B cell (primary cell): ENCODE data around the gene CALHM1. TPM values are rescaled to one million over a fixed set of nuclear protein-coding genes. Genes with fewer than 3 reads are reported as not detected.

ENCODE experiments used
- ATAC-seq: fragments of 200-7000 bp; cut with Tn5 transposase; one replicate; pipeline ENCODE4 v1.10.0; 2021; ENCODE audit warnings: low read depth, mild to moderate bottlenecking, moderate number of reproducible peaks, moderate library complexity
- CTCF ChIA-PET: fragments of 350-600 bp; sonication (Branson Sonifier 250); formaldehyde crosslinking; loops from one replicate; lab custom pipeline; 2021; ENCODE audit warnings: antibody characterized with exemption, inconsistent platforms; lab: Charles Lee
- POLR2A ChIA-PET: fragments of 350-600 bp; sonication (Branson Sonifier 250); formaldehyde crosslinking; loops from one replicate; lab custom pipeline; 2021; ENCODE audit warnings: antibody characterized with exemption; lab: Charles Lee
- DNase-seq: peaks from one replicate; pipeline ENCODE4 v3.0.0; 2013
- H2AFZ ChIP-seq: 2 replicates; pipeline ENCODE4 v1.6.1; 2012; ENCODE audit warnings: mild to moderate bottlenecking, low read depth, low read length; ENCODE audit not compliant: insufficient read depth, poor library complexity, severe bottlenecking
- H3K27ac ChIP-seq, 2 donors: 1 replicate in 1 of 2; 2 replicates in 1 of 2; pipeline ENCODE4 v1.5.1; 2012 to 2013; ENCODE audit warnings: low read length in 2 of 2, mild to moderate bottlenecking in 2 of 2, moderate library complexity in 1 of 2
- H3K27me3 ChIP-seq, 4 experiments: fragments of 200-600 bp in 1 of 4; sonication (generic) in 1 of 4; replicated peaks in 1 of 4; 1 replicate in 2 of 4; 2 replicates in 2 of 4; pipeline versions ENCODE4 v1.6.1 to v1.7.0; 2013 to 2016; ENCODE audit warnings: low read length in 3 of 4, mild to moderate bottlenecking in 2 of 4, mixed read lengths in 1 of 4, moderate library complexity in 1 of 4; ENCODE audit not compliant: insufficient read depth in 4 of 4, control insufficient read depth in 3 of 4; ENCODE audit errors: control extremely low read depth in 1 of 4
- H3K36me3 ChIP-seq, 2 experiments: replicated peaks in 1 of 2; 1 replicate in 1 of 2; 2 replicates in 1 of 2; pipeline versions ENCODE4 v1.6.1 to v1.7.1; 2013; ENCODE audit warnings: low read length in 1 of 2; ENCODE audit not compliant: insufficient read depth in 2 of 2, control insufficient read depth in 1 of 2; ENCODE audit errors: control extremely low read depth in 1 of 2, extremely low read depth in 1 of 2
- H3K4me1 ChIP-seq, 2 donors: fragments of 200-600 bp in 1 of 2; sonication (generic) in 1 of 2; 1 replicate in 1 of 2; 2 replicates in 1 of 2; pipeline versions ENCODE4 v1.5.1 to v1.6.1; 2013 to 2017; ENCODE audit warnings: low read length in 2 of 2; ENCODE audit not compliant: control insufficient read depth in 2 of 2, insufficient read depth in 2 of 2
- H3K4me2 ChIP-seq: replicated peaks from 2 replicates; pipeline ENCODE3; 2012; ENCODE audit warnings: mild to moderate bottlenecking, low read depth, low read length; ENCODE audit not compliant: poor library complexity, severe bottlenecking
- H3K4me3 ChIP-seq, 5 experiments: fragments of 200-600 bp in 1 of 5; sonication (generic) in 1 of 5; 1 replicate in 3 of 5; 2 replicates in 2 of 5; pipeline versions ENCODE4 v1.5.1 to v1.7.0; 2011 to 2016; ENCODE audit warnings: low read length in 4 of 5, mild to moderate bottlenecking in 4 of 5, low read depth in 2 of 5, control low read depth in 1 of 5, moderate library complexity in 1 of 5; ENCODE audit not compliant: insufficient read depth in 1 of 5; ENCODE audit errors: control extremely low read depth in 1 of 5, extremely low read depth in 1 of 5
- H3K79me2 ChIP-seq: fragments of 200-600 bp; sonication (generic); one replicate; pipeline ENCODE4 v1.6.0; 2016; ENCODE audit warnings: low read length; ENCODE audit not compliant: control insufficient read depth, insufficient read depth
- H3K9ac ChIP-seq: fragments of 200-600 bp; sonication (generic); 2 replicates; pipeline ENCODE4 v1.6.1; 2017; ENCODE audit warnings: mild to moderate bottlenecking, low read length, moderate library complexity
- H3K9me3 ChIP-seq, 3 donors: one replicate each; pipeline versions ENCODE4 v1.6.1 to v1.7.1; 2013; ENCODE audit warnings: low read length in 2 of 3; ENCODE audit not compliant: control insufficient read depth in 2 of 3, insufficient read depth in 1 of 3; ENCODE audit errors: control extremely low read depth in 1 of 3
- H4K20me1 ChIP-seq: 2 replicates; pipeline ENCODE4 v1.6.0; 2012; ENCODE audit warnings: mild to moderate bottlenecking, low read length; ENCODE audit not compliant: insufficient read depth, control insufficient read depth, poor library complexity, severe bottlenecking
- H3K27ac Mint-ChIP-seq: one replicate; pipeline ENCODE4 v1.8.0; 2021; ENCODE audit warnings: mixed read lengths
- H3K27me3 Mint-ChIP-seq: one replicate; pipeline ENCODE4 v1.8.0; 2021; ENCODE audit warnings: mixed read lengths
- H3K4me1 Mint-ChIP-seq: one replicate; pipeline ENCODE4 v1.8.0; 2021; ENCODE audit warnings: mixed read lengths
- H3K4me3 Mint-ChIP-seq: one replicate; pipeline ENCODE4 v1.8.0; 2021; ENCODE audit warnings: mixed read lengths
- H3K9me3 Mint-ChIP-seq: one replicate; pipeline ENCODE4 v1.8.0; 2022; ENCODE audit warnings: mixed read lengths; ENCODE audit not compliant: insufficient read depth
- CTCF ChIP-seq: fragments of 200-600 bp; IDR thresholded peaks from one replicate; pipeline ENCODE4 v1.8.0; 2022; ENCODE audit warnings: antibody characterized with exemption, mild to moderate bottlenecking
- EZH2 ChIP-seq: IDR thresholded peaks from 2 replicates; pipeline ENCODE4 v1.6.1; 2012; ENCODE audit warnings: borderline replicate concordance, low read depth, mild to moderate bottlenecking, moderate library complexity, low read length; ENCODE audit not compliant: insufficient read depth, poor library complexity, severe bottlenecking
- WGBS: methylation state at CpG from one replicate; pipeline ENCODE4 v1.1.5; 2013; ENCODE audit warnings: missing lambda C conversion rate; ENCODE audit not compliant: insufficient coverage; 5-methylcytosine and 5-hydroxymethylcytosine counted together
- intact Hi-C: fragments of 100-400 bp; cut with micrococcal nuclease; formaldehyde crosslinking; loops from one replicate; pipeline ENCODE4 v1.10.0; 2022
- polyA plus RNA-seq: library from polyadenylated mRNA; depleted of rRNA; stranded (reverse); fragments of >200 nt; gene quantifications from 2 replicates; pipeline ENCODE4 v1.2.3, GENCODE V29; 2012
- total RNA-seq, 2 donors: library from RNA; stranded (reverse); fragments of 120-200 nt in 1 of 2; gene quantifications; 1 replicate in 1 of 2; 2 replicates in 1 of 2; pipeline versions ENCODE4 v1.2.3 to v1.2.4, GENCODE V29; 2013 to 2022

The CALHM1 gene
- total and polyA plus RNA-seq, 2 donors (not counting 1 experiment from before 2014, with no cell fraction given) = 0.16 to 0.34 TPM

- intact Hi-C loops = no loop called here
- no peak overlapping the region for H3K27ac ChIP-seq
- ATAC-seq (no peak), DNase-seq (no peak)
- no peaks in the 10 kb centered on the region for H3K9me3 ChIP-seq
- no peak overlapping the region for H3K4me2 ChIP-seq
- Mint-ChIP-seq H3K27me3 (no peaks in the 10 kb centered on the region), H3K9me3 (no peaks in the 10 kb centered on the region), H3K4me3 (no peak overlapping the region), H3K4me1 (no peaks in the 10 kb centered on the region), H3K27ac (peak overlapping the region; percentile 16)
- no peaks in the 10 kb centered on the region for H3K79me2 ChIP-seq
- no peak overlapping the region for H3K9ac ChIP-seq
- TF ChIP-seq CTCF = no peak
- ChIA-PET CTCF (interaction anchor here (1.3 to 1.4 kb wide), 2 partner anchors 24 to 45 kb away, joined by 3 to 4 read pairs; no protein-coding TSS in a partner anchor), POLR2A (no interaction called here)
- 97% methylated on average over 13 of the region's 14 CpGs for WGBS
- no peaks in the 10 kb centered on the region for H3K4me1 ChIP-seq
- no peaks in the 10 kb centered on the region for H3K27me3 ChIP-seq
- no peak overlapping the region for H2AFZ ChIP-seq
- H3K36me3 ChIP-seq = peaks cover 0 to 86% of the 10 kb centered on the region in 2 experiments
- H3K4me3 ChIP-seq = no peak overlapping the region
- H4K20me1 ChIP-seq = no peaks in the 10 kb centered on the region
Measured at GRCh38 chr10:103440416-103440815, 18.3 kb downstream of the CALHM1 start.

GRCh38 chr10:103439776-103440175 lies 18.9 kb downstream of the CALHM1 start:
- H3K9me3 Mint-ChIP-seq = no peaks in the 10 kb centered on the region
- Histone ChIP-seq H3K36me3 (peaks cover 0 to 80% of the 10 kb centered on the region in 2 experiments), H3K79me2 (no peaks in the 10 kb centered on the region), H3K27me3 (no peaks in the 10 kb centered on the region), H3K4me1 (no peaks in the 10 kb centered on the region), H3K27ac (no peak overlapping the region), H3K9ac (no peak overlapping the region), H4K20me1 (no peaks in the 10 kb centered on the region), H3K9me3 (no peaks in the 10 kb centered on the region), H3K4me3 (no peak overlapping the region), H2AFZ (no peak overlapping the region), H3K4me2 (no peak overlapping the region)
- no peak for ATAC-seq
- CTCF ChIA-PET = interaction anchor here (1.4 kb wide), 2 partner anchors 46 kb away, joined by 3 to 4 read pairs; no protein-coding TSS in a partner anchor
- no peak overlapping the region for H3K4me3 Mint-ChIP-seq
- WGBS = 100% methylated on average over 1 of the region's 4 CpGs
- no peaks in the 10 kb centered on the region for H3K4me1 Mint-ChIP-seq
- POLR2A ChIA-PET = no interaction called here
- DNase-seq = no peak
- H3K27ac Mint-ChIP-seq = peak overlapping the region; percentile 46
- no peaks in the 10 kb centered on the region for H3K27me3 Mint-ChIP-seq
- intact Hi-C loops = no loop called here
- TF ChIP-seq CTCF = no peak
- TF ChIP-seq EZH2 = no peak
